CD4-positive, alpha-beta T cell treated with Interleukin-4 for 4 hours (primary cell): ENCODE measurements around the gene PLA2G3.

Experiments used
- DNase-seq: peaks from one replicate; pipeline ENCODE4 v3.0.0-alpha.2; 2020

Gene PLA2G3

GRCh38 chr22:31085928-31086327 lies 54.4 kb downstream of the PLA2G3 start:
- no peak for DNase-seq

GRCh38 chr22:31085493-31085824 lies 54.8 kb downstream of the PLA2G3 start:
- DNase-seq = no peak

GRCh38 chr22:31084811-31085492 lies 55.4 kb downstream of the PLA2G3 start:
- DNase-seq = peak; percentile 71
